Keratinocyte (primary cell): Measurements from ENCODE around the gene DCLK2. TPM values are rescaled to one million over a fixed set of nuclear protein-coding genes. Genes with fewer than 3 reads are reported as not detected.

Experiments
- DNase-seq: peaks from one replicate; pipeline ENCODE4 v3.0.0-alpha.2; 2011; ENCODE audit warnings: low read depth, missing footprints, low spot score
- FAIRE-seq: peaks from 2 replicates; lab custom pipeline; 2011; peaks lifted over from hg19 to GRCh38; lab: Jason Lieb, UNC
- H2AFZ ChIP-seq: 2 replicates; pipeline ENCODE4 v1.6.0; 2012; ENCODE audit warnings: low read length, control low read depth, inconsistent platforms; ENCODE audit not compliant: control insufficient read depth
- H3K27ac ChIP-seq: 2 replicates; pipeline ENCODE4 v1.5.1; 2011; ENCODE audit warnings: low read length; ENCODE audit not compliant: control insufficient read depth, insufficient read depth
- H3K27me3 ChIP-seq: 3 replicates; pipeline ENCODE4 v1.6.0; 2011; ENCODE audit warnings: low read length; ENCODE audit not compliant: control insufficient read depth, insufficient read depth; ENCODE audit errors: extremely low read depth
- H3K36me3 ChIP-seq, 2 experiments: 2 replicates in 1 of 2; 3 replicates in 1 of 2; pipeline ENCODE4 v1.5.1; 2011; ENCODE audit warnings: low read length in 2 of 2, mild to moderate bottlenecking in 1 of 2; ENCODE audit not compliant: control insufficient read depth in 2 of 2, insufficient read depth in 2 of 2; ENCODE audit errors: extremely low read depth in 1 of 2
- H3K4me1 ChIP-seq: 3 replicates; pipeline ENCODE4 v1.5.1; 2011; ENCODE audit warnings: low read length; ENCODE audit not compliant: control insufficient read depth, insufficient read depth; ENCODE audit errors: extremely low read depth
- H3K4me2 ChIP-seq: 3 replicates; pipeline ENCODE4 v1.6.0; 2011; ENCODE audit warnings: low read depth, low read length; ENCODE audit not compliant: control insufficient read depth, insufficient read depth; ENCODE audit errors: extremely low read depth
- H3K4me3 ChIP-seq, 3 experiments: fragments of 200-600 bp in 1 of 3; sonication (generic) in 1 of 3; 2 replicates in 2 of 3; 3 replicates in 1 of 3; pipeline ENCODE4 v1.5.1; 2011 to 2016; ENCODE audit warnings: low read length in 3 of 3, mild to moderate bottlenecking in 3 of 3, control low read depth in 2 of 3, inconsistent platforms in 1 of 3, low read depth in 1 of 3, mixed read lengths in 1 of 3, mixed run types in 1 of 3, moderate library complexity in 1 of 3; ENCODE audit not compliant: control insufficient read depth in 2 of 3, insufficient read depth in 2 of 3; ENCODE audit errors: extremely low read depth in 1 of 3
- H3K79me2 ChIP-seq: 2 replicates; pipeline ENCODE4 v1.6.0; 2012; ENCODE audit warnings: low read length; ENCODE audit not compliant: control insufficient read depth, insufficient read depth
- H3K9ac ChIP-seq: 3 replicates; pipeline ENCODE4 v1.6.0; 2011; ENCODE audit warnings: low read length; ENCODE audit not compliant: control insufficient read depth, insufficient read depth; ENCODE audit errors: extremely low read depth
- H3K9me1 ChIP-seq: 3 replicates; pipeline ENCODE4 v1.6.0; 2011; ENCODE audit warnings: low read length; ENCODE audit not compliant: control insufficient read depth, insufficient read depth; ENCODE audit errors: extremely low read depth
- H3K9me3 ChIP-seq: 2 replicates; pipeline ENCODE4 v1.5.1; 2012; ENCODE audit warnings: low read depth, low read length; ENCODE audit not compliant: control insufficient read depth
- H4K20me1 ChIP-seq: 3 replicates; pipeline ENCODE4 v1.6.0; 2011; ENCODE audit warnings: low read length; ENCODE audit not compliant: control insufficient read depth, insufficient read depth; ENCODE audit errors: extremely low read depth
- EZH2 ChIP-seq: IDR thresholded peaks from one replicate; pipeline ENCODE4 v1.6.1; 2012; ENCODE audit warnings: inconsistent platforms, mild to moderate bottlenecking, low read length, moderate library complexity
- dilution Hi-C: fragments of 300-500 bp; cut with MboI; formaldehyde crosslinking; loops from one replicate; pipeline ENCODE4 v1.7.0; 2020; ENCODE audit warnings: low sequenced_read_pairs; ENCODE audit not compliant: extremely low pct_ligation_motif_present
- polyA plus RNA-seq, 5 experiments: library from polyadenylated mRNA; depleted of rRNA in 3 of 5; stranded (reverse) in 3 of 5; stranded (forward) in 1 of 5; unstranded in 1 of 5; fragments of >200 nt; gene quantifications; 1 replicate in 1 of 5; 2 replicates in 3 of 5; 3 replicates in 1 of 5; pipeline versions ENCODE4 v1.2.1 to v1.2.3, GENCODE V29; 2011 to 2012; ENCODE audit warnings: missing spikeins in 2 of 5, low read depth in 1 of 5, low replicate concordance in 1 of 5
- TF ChIP-seq, protein P1 (sequence below), 3 experiments: IDR thresholded peaks in 1 of 3; conservative IDR thresholded peaks in 1 of 3; optimal IDR thresholded peaks in 1 of 3; 2 replicates in 2 of 3; 3 replicates in 1 of 3; pipeline versions ENCODE3 to v1.5.1; 2011; ENCODE audit warnings: low read length in 3 of 3, mild to moderate bottlenecking in 3 of 3, moderate library complexity in 2 of 3, control low read depth in 1 of 3, inconsistent platforms in 1 of 3; ENCODE audit not compliant: insufficient read depth in 2 of 3; ENCODE audit errors: extremely low read depth in 1 of 3

DCLK2 gene
- polyA plus RNA-seq, 1 donor (not counting 4 experiments of a cell fraction or from before 2014, with no cell fraction given) = 0.07 TPM

DNA sequence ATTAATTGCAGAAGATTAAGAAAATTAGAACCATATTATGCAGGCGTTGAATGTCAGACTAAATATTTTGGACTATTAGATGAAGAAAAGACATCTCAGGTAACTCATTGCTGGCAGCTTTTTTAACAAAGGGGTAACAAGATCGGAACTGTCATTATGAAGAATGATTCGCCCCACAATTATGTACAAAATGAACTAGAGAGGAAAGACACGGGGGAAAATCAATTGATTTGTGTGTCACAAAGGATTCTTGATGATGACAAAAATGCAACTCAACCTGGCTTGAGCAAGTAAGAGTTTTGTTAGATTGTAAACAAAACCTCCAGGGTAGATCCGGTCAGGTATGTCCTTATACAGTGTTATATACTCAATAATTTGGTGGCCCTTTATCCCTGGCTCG lies 12.5 kb upstream of the DCLK2 start:
- DNase-seq (no peak), FAIRE-seq (no peak)
- Histone ChIP-seq H3K27me3 (no peaks in the 10 kb centered on the region), H3K4me3 (no peak overlapping the region), H3K9me1 (no peaks in the 10 kb centered on the region), H2AFZ (no peak overlapping the region), H3K4me2 (no peak overlapping the region), H3K27ac (no peak overlapping the region), H3K9ac (no peak overlapping the region), H4K20me1 (no peaks in the 10 kb centered on the region), H3K79me2 (no peaks in the 10 kb centered on the region), H3K4me1 (no peaks in the 10 kb centered on the region), H3K9me3 (no peaks in the 10 kb centered on the region), H3K36me3 (no peaks in the 10 kb centered on the region)
- TF ChIP-seq EZH2 = no peak
- TF ChIP-seq, protein P1, sequence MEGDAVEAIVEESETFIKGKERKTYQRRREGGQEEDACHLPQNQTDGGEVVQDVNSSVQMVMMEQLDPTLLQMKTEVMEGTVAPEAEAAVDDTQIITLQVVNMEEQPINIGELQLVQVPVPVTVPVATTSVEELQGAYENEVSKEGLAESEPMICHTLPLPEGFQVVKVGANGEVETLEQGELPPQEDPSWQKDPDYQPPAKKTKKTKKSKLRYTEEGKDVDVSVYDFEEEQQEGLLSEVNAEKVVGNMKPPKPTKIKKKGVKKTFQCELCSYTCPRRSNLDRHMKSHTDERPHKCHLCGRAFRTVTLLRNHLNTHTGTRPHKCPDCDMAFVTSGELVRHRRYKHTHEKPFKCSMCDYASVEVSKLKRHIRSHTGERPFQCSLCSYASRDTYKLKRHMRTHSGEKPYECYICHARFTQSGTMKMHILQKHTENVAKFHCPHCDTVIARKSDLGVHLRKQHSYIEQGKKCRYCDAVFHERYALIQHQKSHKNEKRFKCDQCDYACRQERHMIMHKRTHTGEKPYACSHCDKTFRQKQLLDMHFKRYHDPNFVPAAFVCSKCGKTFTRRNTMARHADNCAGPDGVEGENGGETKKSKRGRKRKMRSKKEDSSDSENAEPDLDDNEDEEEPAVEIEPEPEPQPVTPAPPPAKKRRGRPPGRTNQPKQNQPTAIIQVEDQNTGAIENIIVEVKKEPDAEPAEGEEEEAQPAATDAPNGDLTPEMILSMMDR (optimal IDR thresholded peaks at IDR 0.05 in 1 of 3, IDR thresholded peaks at IDR 0.05 in 1 of 3, conservative IDR thresholded peaks at IDR 0.05 in 1 of 3; ENCODE audit: extremely low read depth in 1 of 3, insufficient read depth in 2 of 3, low read length in 3 of 3) = no peak
- dilution Hi-C loops = no loop called here

DNA sequence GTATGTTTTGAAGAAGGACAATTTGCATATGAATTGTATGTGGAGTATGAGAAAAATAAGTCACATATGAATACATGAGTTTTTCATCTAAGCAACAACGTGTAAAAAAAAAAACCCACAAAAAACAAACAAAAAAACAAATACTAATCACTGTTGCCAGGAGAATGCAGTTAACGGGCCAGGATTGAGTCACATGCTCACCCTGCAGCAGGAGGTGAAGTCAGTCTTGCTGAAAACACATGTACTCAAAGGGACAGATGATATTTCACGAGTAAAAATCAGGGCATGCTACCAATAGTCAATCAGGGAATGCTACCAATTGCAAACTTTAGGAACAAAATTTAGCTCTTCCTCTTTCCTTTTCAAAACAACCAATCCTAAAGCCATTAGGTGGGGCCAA lies 10.4 kb upstream of the DCLK2 start:
- H3K4me3 ChIP-seq = no peak overlapping the region
- no peaks in the 10 kb centered on the region for H3K36me3 ChIP-seq
- H3K4me1 ChIP-seq = no peaks in the 10 kb centered on the region
- FAIRE-seq (no peak), DNase-seq (no peak)
- H3K79me2 ChIP-seq = no peaks in the 10 kb centered on the region
- H2AFZ ChIP-seq = no peak overlapping the region
- TF ChIP-seq, protein P1 (optimal IDR thresholded peaks at IDR 0.05 in 1 of 3, IDR thresholded peaks at IDR 0.05 in 1 of 3, conservative IDR thresholded peaks at IDR 0.05 in 1 of 3; ENCODE audit: extremely low read depth in 1 of 3, insufficient read depth in 2 of 3, low read length in 3 of 3) = no peak
- no peak for TF ChIP-seq EZH2
- H3K4me2 ChIP-seq = no peak overlapping the region
- H3K9ac ChIP-seq = no peak overlapping the region
- H3K9me1 ChIP-seq = no peaks in the 10 kb centered on the region
- dilution Hi-C loops = no loop called here
- no peak overlapping the region for H3K27ac ChIP-seq
- H4K20me1 ChIP-seq = no peaks in the 10 kb centered on the region
- no peaks in the 10 kb centered on the region for H3K9me3 ChIP-seq
- no peaks in the 10 kb centered on the region for H3K27me3 ChIP-seq
